Astrocyte of the spinal cord (primary cell): ENCODE results near the gene KCNK17.
A peak's percentile ranks its signal among the peaks of the same experiment; 100 is the strongest.

Source experiments
- DNase-seq: peaks from one replicate; pipeline ENCODE4 v3.0.0; 2011; ENCODE audit warnings: low read depth, low spot score
- H3K4me3 ChIP-seq: 2 replicates; pipeline ENCODE4 v1.5.1; 2011; ENCODE audit warnings: low read depth, mild to moderate bottlenecking, low read length, moderate library complexity
- in situ Hi-C: cut with HindIII; loops from 2 replicates; pipeline ENCODE4 v1.10.0; 2017; ENCODE audit warnings: low sequenced_read_pairs
- TF ChIP-seq, protein P1 (sequence below): IDR thresholded peaks from 2 replicates; pipeline ENCODE4 v1.5.1; 2012; ENCODE audit warnings: low read depth, mild to moderate bottlenecking, low read length, inconsistent platforms

KCNK17 gene

GRCh38 chr6:39313526-39314272 is 520 bp downstream of the KCNK17 start:
- no peak for DNase-seq
- in situ Hi-C loops: no loop called here
- no peak overlapping the region for H3K4me3 ChIP-seq
- TF ChIP-seq, protein P1, sequence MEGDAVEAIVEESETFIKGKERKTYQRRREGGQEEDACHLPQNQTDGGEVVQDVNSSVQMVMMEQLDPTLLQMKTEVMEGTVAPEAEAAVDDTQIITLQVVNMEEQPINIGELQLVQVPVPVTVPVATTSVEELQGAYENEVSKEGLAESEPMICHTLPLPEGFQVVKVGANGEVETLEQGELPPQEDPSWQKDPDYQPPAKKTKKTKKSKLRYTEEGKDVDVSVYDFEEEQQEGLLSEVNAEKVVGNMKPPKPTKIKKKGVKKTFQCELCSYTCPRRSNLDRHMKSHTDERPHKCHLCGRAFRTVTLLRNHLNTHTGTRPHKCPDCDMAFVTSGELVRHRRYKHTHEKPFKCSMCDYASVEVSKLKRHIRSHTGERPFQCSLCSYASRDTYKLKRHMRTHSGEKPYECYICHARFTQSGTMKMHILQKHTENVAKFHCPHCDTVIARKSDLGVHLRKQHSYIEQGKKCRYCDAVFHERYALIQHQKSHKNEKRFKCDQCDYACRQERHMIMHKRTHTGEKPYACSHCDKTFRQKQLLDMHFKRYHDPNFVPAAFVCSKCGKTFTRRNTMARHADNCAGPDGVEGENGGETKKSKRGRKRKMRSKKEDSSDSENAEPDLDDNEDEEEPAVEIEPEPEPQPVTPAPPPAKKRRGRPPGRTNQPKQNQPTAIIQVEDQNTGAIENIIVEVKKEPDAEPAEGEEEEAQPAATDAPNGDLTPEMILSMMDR: no peak

- H3K4me3 ChIP-seq: no peak overlapping the region
- TF ChIP-seq, protein P1: no peak
- DNase-seq: no peak
- in situ Hi-C loops: no loop called here
These were observed 1.2 kb downstream of the KCNK17 start for GRCh38 chr6:39312912-39313525.

DNA sequence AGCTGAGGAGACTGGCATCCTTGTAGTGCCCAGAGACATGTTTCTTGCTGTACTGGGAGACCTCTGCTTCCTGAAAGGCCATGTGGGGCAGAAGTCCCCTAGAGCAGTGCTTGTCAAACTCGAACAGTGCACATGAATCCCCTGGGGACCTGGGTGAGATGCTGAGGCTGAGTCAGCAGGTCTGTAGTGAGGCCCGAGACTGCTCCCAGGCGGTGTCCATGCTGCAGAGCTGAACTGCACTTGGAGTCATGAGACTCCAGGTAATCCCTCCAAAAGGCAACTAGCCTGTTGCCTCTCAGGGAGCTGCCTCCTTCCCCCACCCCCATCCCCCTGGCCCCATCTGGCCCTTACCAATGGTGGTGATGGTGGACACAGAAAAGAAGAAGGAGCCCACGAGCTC is 3.7 kb downstream of the KCNK17 start:
- no peak for DNase-seq
- TF ChIP-seq, protein P1: no peak
- H3K4me3 ChIP-seq: no peak overlapping the region
- in situ Hi-C loops: no loop called here

GRCh38 chr6:39309942-39310531 is 4.2 kb downstream of the KCNK17 start:
- in situ Hi-C loops: no loop called here
- TF ChIP-seq, protein P1: peak; percentile 92
- DNase-seq: peak; percentile 50
- no peak overlapping the region for H3K4me3 ChIP-seq

- no peak overlapping the region for H3K4me3 ChIP-seq
- TF ChIP-seq, protein P1: no peak
- DNase-seq: no peak
- in situ Hi-C loops: no loop called here
These were observed 6.8 kb downstream of the KCNK17 start for GRCh38 chr6:39307462-39307861.

DNA sequence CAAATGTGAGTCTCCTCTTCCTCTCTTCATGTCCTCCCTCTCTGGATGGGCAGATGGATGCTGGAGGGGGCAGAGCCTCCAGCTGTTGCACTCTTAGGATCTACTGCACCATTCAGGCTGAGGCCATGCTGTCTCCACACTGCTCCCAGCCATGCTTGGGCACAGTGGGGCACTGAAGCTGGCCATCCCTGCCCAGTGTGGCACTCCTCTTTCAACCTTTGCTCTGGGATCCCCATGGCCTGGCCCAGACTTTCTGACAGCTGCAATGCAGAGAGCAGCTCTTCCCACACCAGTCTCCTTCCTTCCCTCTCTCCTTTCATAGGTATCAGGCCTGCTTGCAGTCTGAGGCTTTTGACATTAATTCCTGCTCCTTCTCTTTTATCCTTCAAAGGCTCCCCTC is 9.3 kb downstream of the KCNK17 start:
- TF ChIP-seq, protein P1: no peak
- no peak overlapping the region for H3K4me3 ChIP-seq
- no peak for DNase-seq
- in situ Hi-C loops: no loop called here
